ENCODE data around the gene RAD51D.
"Not testable (repeated sequence)": the region's sequence is repeated elsewhere in the genome, so short reads cannot be mapped to it uniquely, and the experiment has no call there.

Gene RAD51D

GRCh38 chr17:35064516-35065215 lies 55.0 kb downstream of the RAD51D start:
- no peak for DNase-seq

- DNase-seq = no peak
Observed at GRCh38 chr17:35063514-35064223, 56.0 kb downstream of the RAD51D start, which contains the start of gene RFFL. Gene RFFL, minus strand, starts transcription at chr17:35063707. Its CDS starts 37,154 bp downstream, at chr17:35026553.

- DNase-seq = no peak
Observed at GRCh38 chr17:35062308-35062707, 57.4 kb downstream of the RAD51D start.

GRCh38 chr17:35057332-35057915 lies 62.2 kb downstream of the RAD51D start:
- no peak for DNase-seq

GRCh38 chr17:35056013-35056412 lies 63.6 kb downstream of the RAD51D start:
- DNase-seq = no peak

GRCh38 chr17:35053204-35053603 lies 66.5 kb downstream of the RAD51D start:
- DNase-seq = no peak

GRCh38 chr17:35052780-35053179 lies 66.9 kb downstream of the RAD51D start:
- DNase-seq = no peak

- no peak for DNase-seq
Observed at GRCh38 chr17:35052241-35052610, 67.4 kb downstream of the RAD51D start.

GRCh38 chr17:35051579-35052240 lies 68.0 kb downstream of the RAD51D start:
- DNase-seq = no peak

GRCh38 chr17:35051183-35051578 lies 68.5 kb downstream of the RAD51D start:
- DNase-seq = no peak

- DNase-seq = no peak
Observed at GRCh38 chr17:35050170-35050569, 69.5 kb downstream of the RAD51D start.

GRCh38 chr17:35048685-35049379 lies 70.8 kb downstream of the RAD51D start:
- no peak for DNase-seq

GRCh38 chr17:35046740-35047283 lies 72.8 kb downstream of the RAD51D start:
- DNase-seq = no peak

- DNase-seq = no peak
Observed at GRCh38 chr17:35046245-35046644, 73.4 kb downstream of the RAD51D start.

- DNase-seq = not testable (repeated sequence)
Observed at GRCh38 chr17:35045458-35045979, 74.1 kb downstream of the RAD51D start.

- no peak for DNase-seq
Observed at GRCh38 chr17:35044181-35044580, 75.5 kb downstream of the RAD51D start.

All from NCI-H524 treated with DMSO at 0.1 percent for 48 hours (cell line).